RWPE1 (cell line): ENCODE data around the gene CFAP97D2.

Source experiments
- CTCF ChIA-PET: fragments of 350-600 bp; sonication (Branson Sonifier 250); formaldehyde crosslinking; extraction: SDS; loops from one replicate; lab custom pipeline; 2021; lab: Yijun Ruan, JAX
- POLR2A ChIA-PET: fragments of 400-600 bp; formaldehyde crosslinking; extraction: SDS; loops from one replicate; lab custom pipeline; 2020; ENCODE audit warnings: antibody characterized with exemption; ENCODE audit not compliant: low non-redundant PET; lab: Yijun Ruan, JAX
- DNase-seq: peaks from one replicate; pipeline ENCODE4 v3.0.0; 2012; ENCODE audit warnings: low spot score
- H3K27ac ChIP-seq: fragments of 450-650 bp; 2 replicates; pipeline ENCODE4 v1.5.1; 2017
- CTCF ChIP-seq: fragments of 450-650 bp; conservative IDR thresholded peaks from 2 replicates; pipeline ENCODE4 v1.5.1; 2017; ENCODE audit warnings: low read depth, mild to moderate bottlenecking

The CFAP97D2 gene

GRCh38 chr13:114179087-114179658 is at the start of gene CFAP97D2:
TSS of gene CFAP97D2 (plus strand) at chr13:114179257. CDS start at chr13:114179331, 74 bp downstream.
- H3K27ac ChIP-seq: no peak within 1 kb of the TSS
- POLR2A ChIA-PET: no interaction called here
- DNase-seq: no peak
- no peak for TF ChIP-seq CTCF
- CTCF ChIA-PET: no interaction called here

- CTCF ChIA-PET: no interaction called here
- POLR2A ChIA-PET: no interaction called here
- peak overlapping the region; percentile 87 for H3K27ac ChIP-seq
- no peak for TF ChIP-seq CTCF
- DNase-seq: no peak
Observed at GRCh38 chr13:114129649-114130062, 49.4 kb upstream of the CFAP97D2 start.

- peak overlapping the region; percentile 87 for H3K27ac ChIP-seq
- no peak for TF ChIP-seq CTCF
- CTCF ChIA-PET: interaction anchor here (0.6 kb wide), 1 partner anchor 30 kb away, joined by 3 read pairs; no protein-coding TSS in a partner anchor
- DNase-seq: no peak
- POLR2A ChIA-PET: no interaction called here
Observed at GRCh38 chr13:114130131-114130836, 48.8 kb upstream of the CFAP97D2 start.

- peak; percentile 71 for DNase-seq
- peak overlapping the region; percentile 87 for H3K27ac ChIP-seq
- ChIA-PET POLR2A (no interaction called here), CTCF (interaction anchor here (0.6 to 0.7 kb wide), 4 partner anchors 31 to 314 kb away, joined by 3 to 8 read pairs (median 3); no protein-coding TSS in a partner anchor)
- TF ChIP-seq CTCF: no peak
Observed at GRCh38 chr13:114130837-114131582, 48.0 kb upstream of the CFAP97D2 start.

GRCh38 chr13:114131583-114132418 is 47.3 kb upstream of the CFAP97D2 start:
- peak overlapping the region; percentile 87 for H3K27ac ChIP-seq
- ChIA-PET POLR2A (no interaction called here), CTCF (interaction anchor here (0.6 kb wide), 2 partner anchors 70 to 315 kb away, joined by 3 to 8 read pairs; no protein-coding TSS in a partner anchor)
- DNase-seq: no peak
- no peak for TF ChIP-seq CTCF
